Liver (tissue), 9 donors: ENCODE data around the gene MRO. TPM values are rescaled to one million over a fixed set of nuclear protein-coding genes. Genes with fewer than 3 reads are reported as not detected.

Source experiments
- DNase-seq: peaks from one replicate; pipeline ENCODE4 v3.0.0-alpha.2; 2017; ENCODE audit warnings: low spot score
- H3K27ac ChIP-seq, 2 donors: one replicate each; pipeline ENCODE4 v1.7.0; 2013; ENCODE audit warnings: inconsistent platforms in 2 of 2, low read length in 2 of 2, control low read depth in 1 of 2, low read depth in 1 of 2, mild to moderate bottlenecking in 1 of 2
- H3K27me3 ChIP-seq, 4 donors: one replicate each; pipeline versions ENCODE4 v1.6.1 to v1.7.0; 2013; ENCODE audit warnings: low read length in 3 of 4, inconsistent platforms in 1 of 4, mild to moderate bottlenecking in 1 of 4, moderate library complexity in 1 of 4; ENCODE audit not compliant: control insufficient read depth in 4 of 4, insufficient read depth in 4 of 4
- H3K36me3 ChIP-seq, 4 donors: one replicate each; pipeline versions ENCODE4 v1.6.1 to v1.7.0; 2013; ENCODE audit warnings: low read length in 3 of 4, mild to moderate bottlenecking in 3 of 4, low read depth in 1 of 4, moderate library complexity in 1 of 4; ENCODE audit not compliant: control insufficient read depth in 4 of 4, insufficient read depth in 3 of 4
- H3K4me1 ChIP-seq, 4 donors: one replicate each; pipeline versions ENCODE4 v1.6.1 to v1.7.0; 2013; ENCODE audit warnings: low read length in 3 of 4, mild to moderate bottlenecking in 3 of 4, moderate library complexity in 1 of 4; ENCODE audit not compliant: control insufficient read depth in 4 of 4, insufficient read depth in 4 of 4
- H3K4me3 ChIP-seq, 3 donors: one replicate each; pipeline versions ENCODE4 v1.6.1 to v1.7.0; 2013; ENCODE audit warnings: low read length in 3 of 3, control low read depth in 1 of 3, low read depth in 1 of 3, mild to moderate bottlenecking in 1 of 3
- H3K9ac ChIP-seq, 2 donors: one replicate each; pipeline ENCODE4 v1.7.0; 2013; ENCODE audit warnings: low read length in 2 of 2, mild to moderate bottlenecking in 2 of 2, moderate library complexity in 2 of 2, control low read depth in 1 of 2, low read depth in 1 of 2
- H3K9me3 ChIP-seq, 4 donors: one replicate each; pipeline versions ENCODE4 v1.6.1 to v1.7.0; 2013; ENCODE audit warnings: low read length in 3 of 4; ENCODE audit not compliant: control insufficient read depth in 4 of 4
- ATF3 ChIP-seq: IDR thresholded peaks from 2 replicates; pipeline ENCODE4 v1.6.1; 2016; ENCODE audit warnings: antibody characterized with exemption
- CTCF ChIP-seq: fragments of 150-350 bp; IDR thresholded peaks from 2 replicates; pipeline ENCODE4 v1.5.1; 2017; ENCODE audit warnings: improper control_type of control experiment, low read depth, low read length; ENCODE audit not compliant: missing input control
- FOXA2 ChIP-seq: IDR thresholded peaks from 2 replicates; pipeline ENCODE4 v1.6.1; 2016; ENCODE audit warnings: antibody characterized with exemption
- GABPA ChIP-seq, 2 donors: IDR thresholded peaks in 1 of 2; conservative IDR thresholded peaks in 1 of 2; 2 replicates each; pipeline ENCODE4 v1.6.1; 2016; ENCODE audit warnings: antibody characterized with exemption in 2 of 2, mild to moderate bottlenecking in 1 of 2, moderate library complexity in 1 of 2
- HNF4A ChIP-seq, 2 donors: conservative IDR thresholded peaks; 2 replicates each; pipeline ENCODE4 v1.6.1; 2016; ENCODE audit warnings: antibody characterized with exemption in 2 of 2, mild to moderate bottlenecking in 2 of 2
- HNF4G ChIP-seq: IDR thresholded peaks from 2 replicates; pipeline ENCODE4 v1.6.1; 2016; ENCODE audit warnings: antibody characterized with exemption
- NR2F2 ChIP-seq: IDR thresholded peaks from 2 replicates; pipeline ENCODE4 v1.6.1; 2016; ENCODE audit warnings: antibody characterized with exemption
- SP1 ChIP-seq: IDR thresholded peaks from 2 replicates; pipeline ENCODE4 v1.6.1; 2018; ENCODE audit warnings: antibody characterized with exemption, mild to moderate bottlenecking
- TAF1 ChIP-seq: conservative IDR thresholded peaks from 2 replicates; pipeline ENCODE4 v1.6.1; 2016; ENCODE audit warnings: antibody characterized with exemption, mild to moderate bottlenecking
- YY1 ChIP-seq: IDR thresholded peaks from 2 replicates; pipeline ENCODE4 v1.6.1; 2016; ENCODE audit warnings: antibody characterized with exemption, mild to moderate bottlenecking
- ZBTB33 ChIP-seq: IDR thresholded peaks from 2 replicates; pipeline ENCODE4 v1.6.1; 2016; ENCODE audit warnings: antibody characterized with exemption
- WGBS: extraction: QIAGEN DNeasy Blood & Tissue Kit; methylation state at CpG from one replicate; pipeline ENCODE4 v1.1.7; 2013; 5-methylcytosine and 5-hydroxymethylcytosine counted together
- polyA plus RNA-seq, 2 donors: library from polyadenylated mRNA; stranded (reverse) in 1 of 2; unstranded in 1 of 2; fragments of 200-250 nt in 1 of 2; fragments of >200 nt in 1 of 2; fragmentation: Nextera tagmentation in 1 of 2; extraction: Ambion mirVana in 1 of 2; gene quantifications; one replicate each; pipeline versions ENCODE4 v1.2.1 to v1.2.3, GENCODE V29; 2013 to 2015
- total RNA-seq, 2 donors: library from RNA; depleted of rRNA; stranded (reverse); fragments of >200 nt; gene quantifications; one replicate each; pipeline ENCODE4 v1.2.3, GENCODE V29; 2014
- TF ChIP-seq, protein P1 (sequence below): IDR thresholded peaks from 2 replicates; pipeline ENCODE4 v1.6.1; 2016; ENCODE audit warnings: antibody characterized with exemption, mild to moderate bottlenecking
- TF ChIP-seq, protein P2 (sequence below): IDR thresholded peaks from 2 replicates; pipeline ENCODE4 v1.6.1; 2016; ENCODE audit warnings: antibody characterized with exemption
- donor health status: healthy.
- donor health status: healthy.
- donor health status: healthy.
- donor health status: healthy.
- donor health status: healthy.

Gene MRO
- total and polyA plus RNA-seq, 4 donors, result 1.6 to 2.8 (median 2.7) TPM

DNA sequence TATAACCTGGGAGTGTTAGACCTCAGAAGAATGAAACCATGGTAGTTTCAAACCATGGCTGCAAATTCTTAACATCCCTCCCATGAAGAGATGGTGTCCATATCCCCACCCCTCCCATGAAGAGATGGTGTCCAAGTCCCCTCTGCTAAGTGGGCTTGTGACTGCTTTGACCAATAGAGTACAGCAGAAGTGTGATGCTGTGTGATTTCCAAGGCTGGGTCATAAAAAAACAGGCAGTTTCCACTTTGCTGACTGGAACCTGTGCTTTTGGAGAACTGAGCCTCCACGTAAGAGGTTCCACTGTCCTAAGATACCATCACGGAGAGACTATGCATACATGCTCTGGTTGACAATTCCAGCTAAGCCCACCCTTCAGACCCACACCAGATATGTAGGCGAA, 65.5 kb downstream of the MRO start (continued):
- TF ChIP-seq CTCF (no peak), HNF4A (conservative IDR thresholded peaks at IDR 0.05) (no peak)

DNA sequence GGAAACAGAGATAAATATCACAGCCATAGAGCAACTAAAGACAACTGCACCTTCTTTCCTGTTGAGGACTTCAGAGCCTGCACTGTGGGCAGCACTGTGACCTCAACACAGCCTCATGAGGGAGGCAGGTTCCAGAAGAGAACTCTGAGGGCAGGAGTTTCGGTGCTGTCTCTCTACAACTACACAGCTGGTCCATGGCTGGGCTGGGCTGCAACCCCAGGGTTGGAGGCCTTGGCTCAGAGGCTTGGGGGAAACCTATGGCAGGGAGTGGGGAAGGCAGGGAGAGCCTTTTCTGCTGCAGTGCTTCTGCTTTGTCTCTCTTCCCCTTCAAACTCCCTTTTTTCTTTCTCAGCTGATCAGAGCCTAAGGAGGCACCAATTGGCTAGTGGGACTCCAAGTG, 66.5 kb downstream of the MRO start:
- H3K36me3 ChIP-seq, result no peaks in the 10 kb centered on the region
- no peaks in the 10 kb centered on the region for H3K4me1 ChIP-seq
- no peak overlapping the region for H3K27ac ChIP-seq
- H3K9ac ChIP-seq, result no peak overlapping the region
- TF ChIP-seq CTCF, result no peak
- TF ChIP-seq HNF4A (conservative IDR thresholded peaks at IDR 0.05), result no peak
- TF ChIP-seq, protein P1, sequence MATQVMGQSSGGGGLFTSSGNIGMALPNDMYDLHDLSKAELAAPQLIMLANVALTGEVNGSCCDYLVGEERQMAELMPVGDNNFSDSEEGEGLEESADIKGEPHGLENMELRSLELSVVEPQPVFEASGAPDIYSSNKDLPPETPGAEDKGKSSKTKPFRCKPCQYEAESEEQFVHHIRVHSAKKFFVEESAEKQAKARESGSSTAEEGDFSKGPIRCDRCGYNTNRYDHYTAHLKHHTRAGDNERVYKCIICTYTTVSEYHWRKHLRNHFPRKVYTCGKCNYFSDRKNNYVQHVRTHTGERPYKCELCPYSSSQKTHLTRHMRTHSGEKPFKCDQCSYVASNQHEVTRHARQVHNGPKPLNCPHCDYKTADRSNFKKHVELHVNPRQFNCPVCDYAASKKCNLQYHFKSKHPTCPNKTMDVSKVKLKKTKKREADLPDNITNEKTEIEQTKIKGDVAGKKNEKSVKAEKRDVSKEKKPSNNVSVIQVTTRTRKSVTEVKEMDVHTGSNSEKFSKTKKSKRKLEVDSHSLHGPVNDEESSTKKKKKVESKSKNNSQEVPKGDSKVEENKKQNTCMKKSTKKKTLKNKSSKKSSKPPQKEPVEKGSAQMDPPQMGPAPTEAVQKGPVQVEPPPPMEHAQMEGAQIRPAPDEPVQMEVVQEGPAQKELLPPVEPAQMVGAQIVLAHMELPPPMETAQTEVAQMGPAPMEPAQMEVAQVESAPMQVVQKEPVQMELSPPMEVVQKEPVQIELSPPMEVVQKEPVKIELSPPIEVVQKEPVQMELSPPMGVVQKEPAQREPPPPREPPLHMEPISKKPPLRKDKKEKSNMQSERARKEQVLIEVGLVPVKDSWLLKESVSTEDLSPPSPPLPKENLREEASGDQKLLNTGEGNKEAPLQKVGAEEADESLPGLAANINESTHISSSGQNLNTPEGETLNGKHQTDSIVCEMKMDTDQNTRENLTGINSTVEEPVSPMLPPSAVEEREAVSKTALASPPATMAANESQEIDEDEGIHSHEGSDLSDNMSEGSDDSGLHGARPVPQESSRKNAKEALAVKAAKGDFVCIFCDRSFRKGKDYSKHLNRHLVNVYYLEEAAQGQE, result no peak
- no peak for TF ChIP-seq SP1
- no peak for TF ChIP-seq ATF3
- no peak for TF ChIP-seq ZBTB33
- H3K27me3 ChIP-seq, result no peaks in the 10 kb centered on the region
- DNase-seq, result no peak
- H3K4me3 ChIP-seq, result no peak overlapping the region
- WGBS, result 2% methylated on average over 1 of the region's 1 CpG
- H3K9me3 ChIP-seq, result no peaks in the 10 kb centered on the region

DNA sequence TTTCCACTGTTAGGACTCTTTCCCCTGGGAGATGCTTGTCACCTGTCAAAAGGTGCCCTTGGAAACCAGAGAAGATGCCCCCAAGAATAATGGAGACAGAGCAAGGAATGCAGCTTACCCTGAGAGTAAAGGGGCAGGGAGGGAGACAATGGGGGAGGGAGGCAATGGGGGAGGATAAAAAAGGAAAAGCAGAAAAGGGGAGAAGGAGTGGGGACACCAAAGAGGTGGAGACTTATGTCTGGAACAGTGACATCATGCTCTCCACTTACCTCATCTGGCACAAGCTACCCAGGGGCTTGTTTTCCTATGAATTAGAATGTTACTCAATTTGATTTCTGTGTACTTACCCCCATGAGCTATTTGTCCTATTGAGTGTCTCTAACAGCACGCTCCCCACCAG, 67.9 kb downstream of the MRO start:
- Histone ChIP-seq H3K9ac (no peak overlapping the region), H3K36me3 (no peaks in the 10 kb centered on the region), H3K4me1 (no peaks in the 10 kb centered on the region), H3K9me3 (no peaks in the 10 kb centered on the region), H3K27me3 (no peaks in the 10 kb centered on the region), H3K4me3 (no peak overlapping the region), H3K27ac (no peak overlapping the region)
- DNase-seq, result no peak
- 37% methylated on average over 1 of the region's 1 CpG for WGBS
- TF ChIP-seq GABPA (IDR thresholded peaks at IDR 0.05 in 1 of 2, conservative IDR thresholded peaks at IDR 0.05 in 1 of 2), result no peak
- TF ChIP-seq NR2F2, result no peak
- TF ChIP-seq FOXA2, result no peak
- TF ChIP-seq, protein P2, sequence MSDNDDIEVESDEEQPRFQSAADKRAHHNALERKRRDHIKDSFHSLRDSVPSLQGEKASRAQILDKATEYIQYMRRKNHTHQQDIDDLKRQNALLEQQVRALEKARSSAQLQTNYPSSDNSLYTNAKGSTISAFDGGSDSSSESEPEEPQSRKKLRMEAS, result no peak
- TF ChIP-seq SP1, result no peak
- no peak for TF ChIP-seq TAF1
- TF ChIP-seq YY1, result no peak
- TF ChIP-seq ZBTB33, result no peak
- TF ChIP-seq ATF3, result no peak
- TF ChIP-seq CTCF, result no peak
- no peak for TF ChIP-seq HNF4A (conservative IDR thresholded peaks at IDR 0.05)
- no peak for TF ChIP-seq HNF4G
